Measurements from ENCODE around the gene MTCL1.

The MTCL1 gene

GRCh38 chr18:8794934-8795280 is 89.6 kb downstream of the MTCL1 start:
- DNase-seq = no peak

GRCh38 chr18:8795586-8796325 is 90.4 kb downstream of the MTCL1 start:
- no peak for DNase-seq

GRCh38 chr18:8797206-8797605 is 91.8 kb downstream of the MTCL1 start:
- DNase-seq = no peak

GRCh38 chr18:8799001-8799400 is 93.6 kb downstream of the MTCL1 start:
- DNase-seq = no peak

GRCh38 chr18:8799596-8800441 is 94.5 kb downstream of the MTCL1 start:
- DNase-seq = no peak

- DNase-seq = no peak
Observed at GRCh38 chr18:8800445-8800844, 95.1 kb downstream of the MTCL1 start.

GRCh38 chr18:8800876-8801262 is 95.5 kb downstream of the MTCL1 start:
- no peak for DNase-seq

- no peak for DNase-seq
Observed at GRCh38 chr18:8801263-8801901, 96.0 kb downstream of the MTCL1 start.

- DNase-seq = no peak
Observed at GRCh38 chr18:8802017-8802672, 96.8 kb downstream of the MTCL1 start.

GRCh38 chr18:8803063-8803795 is 97.9 kb downstream of the MTCL1 start:
- DNase-seq = no peak

- no peak for DNase-seq
Observed at GRCh38 chr18:8803957-8804356, 98.6 kb downstream of the MTCL1 start.

GRCh38 chr18:8805552-8805951 is 100.2 kb downstream of the MTCL1 start:
- DNase-seq = no peak

GRCh38 chr18:8806100-8806797 is 100.9 kb downstream of the MTCL1 start:
- no peak for DNase-seq

GRCh38 chr18:8806798-8807487 is 101.6 kb downstream of the MTCL1 start:
- no peak for DNase-seq

- no peak for DNase-seq
Observed at GRCh38 chr18:8807488-8807805, 102.1 kb downstream of the MTCL1 start.

- DNase-seq = no peak
Observed at GRCh38 chr18:8808001-8808400, 102.6 kb downstream of the MTCL1 start.

GRCh38 chr18:8809514-8809913 is 104.2 kb downstream of the MTCL1 start:
- no peak for DNase-seq

GRCh38 chr18:8810157-8810556 is 104.8 kb downstream of the MTCL1 start:
- DNase-seq = no peak

GRCh38 chr18:8811115-8811514 is 105.8 kb downstream of the MTCL1 start:
- no peak for DNase-seq

GRCh38 chr18:8812631-8813030 is 107.3 kb downstream of the MTCL1 start:
- no peak for DNase-seq

- DNase-seq = no peak
Observed at GRCh38 chr18:8813611-8814010, 108.3 kb downstream of the MTCL1 start.

- DNase-seq = no peak
Observed at GRCh38 chr18:8814206-8814605, 108.8 kb downstream of the MTCL1 start.

Data from activated CD4-positive, alpha-beta T cell treated with anti-CD3 and anti-CD28 coated beads, Interleukin-2, amount 50 U/mL, for 48 hours (primary cell).